Adrenal gland (tissue), 5 donors: ENCODE results near the gene EIF2S2.

Source experiments
- CTCF ChIP-seq, 6 experiments: fragments of 450-650 bp in 4 of 6; fragments of 200-600 bp in 2 of 6; sonication (generic) in 1 of 6; IDR thresholded peaks; 1 replicate in 5 of 6; 2 replicates in 1 of 6; pipeline versions ENCODE4 v1.5.1 to v1.8.0; 2016 to 2021; ENCODE audit warnings: antibody characterized with exemption in 6 of 6, mild to moderate bottlenecking in 2 of 6, moderate library complexity in 1 of 6
- POLR2A ChIP-seq, 2 donors: fragments of 450-650 bp; IDR thresholded peaks; one replicate each; pipeline ENCODE4 v1.6.1; 2017; ENCODE audit warnings: antibody characterized with exemption in 2 of 2, mild to moderate bottlenecking in 2 of 2, moderate library complexity in 1 of 2
- donor health status: DM: no; HTN: no; CAD: no.

- TF ChIP-seq POLR2A (IDR thresholded peaks at IDR 0.05), result no peak
- TF ChIP-seq CTCF (IDR thresholded peaks at IDR 0.05), result no peak
Measured at GRCh38 chr20:34110745-34111641, 1.1 kb downstream of the EIF2S2 start.
